Effector memory CD4-positive, alpha-beta T cell (primary cell): ENCODE results near the gene MBD3.

Experiments
- DNase-seq, 3 donors: peaks; one replicate each; pipeline ENCODE4 v3.0.0-alpha.2; 2020
- H3K27ac ChIP-seq: 2 replicates; pipeline ENCODE4 v1.7.0; 2013; ENCODE audit warnings: mild to moderate bottlenecking, low read length, moderate library complexity; ENCODE audit not compliant: insufficient read depth, poor library complexity, severe bottlenecking
- H3K27me3 ChIP-seq: replicated peaks from 2 replicates; pipeline ENCODE4 v1.7.0; 2013; ENCODE audit warnings: mild to moderate bottlenecking, low read length; ENCODE audit not compliant: insufficient read depth, control insufficient read depth, poor library complexity, severe bottlenecking
- H3K36me3 ChIP-seq: 2 replicates; pipeline ENCODE4 v1.7.0; 2013; ENCODE audit warnings: mild to moderate bottlenecking, low read length, moderate library complexity; ENCODE audit not compliant: control insufficient read depth, insufficient read depth
- H3K4me1 ChIP-seq: 2 replicates; pipeline ENCODE4 v1.7.0; 2013; ENCODE audit warnings: low read length, mild to moderate bottlenecking; ENCODE audit not compliant: control insufficient read depth, insufficient read depth, poor library complexity, severe bottlenecking
- H3K4me3 ChIP-seq: 2 replicates; pipeline ENCODE4 v1.7.0; 2013; ENCODE audit warnings: low read length, low read depth, mild to moderate bottlenecking; ENCODE audit not compliant: insufficient read depth, poor library complexity, severe bottlenecking
- H3K9me3 ChIP-seq: 2 replicates; pipeline ENCODE4 v1.7.0; 2013; ENCODE audit warnings: mild to moderate bottlenecking, low read length, moderate library complexity; ENCODE audit not compliant: control insufficient read depth

MBD3 gene

DNA sequence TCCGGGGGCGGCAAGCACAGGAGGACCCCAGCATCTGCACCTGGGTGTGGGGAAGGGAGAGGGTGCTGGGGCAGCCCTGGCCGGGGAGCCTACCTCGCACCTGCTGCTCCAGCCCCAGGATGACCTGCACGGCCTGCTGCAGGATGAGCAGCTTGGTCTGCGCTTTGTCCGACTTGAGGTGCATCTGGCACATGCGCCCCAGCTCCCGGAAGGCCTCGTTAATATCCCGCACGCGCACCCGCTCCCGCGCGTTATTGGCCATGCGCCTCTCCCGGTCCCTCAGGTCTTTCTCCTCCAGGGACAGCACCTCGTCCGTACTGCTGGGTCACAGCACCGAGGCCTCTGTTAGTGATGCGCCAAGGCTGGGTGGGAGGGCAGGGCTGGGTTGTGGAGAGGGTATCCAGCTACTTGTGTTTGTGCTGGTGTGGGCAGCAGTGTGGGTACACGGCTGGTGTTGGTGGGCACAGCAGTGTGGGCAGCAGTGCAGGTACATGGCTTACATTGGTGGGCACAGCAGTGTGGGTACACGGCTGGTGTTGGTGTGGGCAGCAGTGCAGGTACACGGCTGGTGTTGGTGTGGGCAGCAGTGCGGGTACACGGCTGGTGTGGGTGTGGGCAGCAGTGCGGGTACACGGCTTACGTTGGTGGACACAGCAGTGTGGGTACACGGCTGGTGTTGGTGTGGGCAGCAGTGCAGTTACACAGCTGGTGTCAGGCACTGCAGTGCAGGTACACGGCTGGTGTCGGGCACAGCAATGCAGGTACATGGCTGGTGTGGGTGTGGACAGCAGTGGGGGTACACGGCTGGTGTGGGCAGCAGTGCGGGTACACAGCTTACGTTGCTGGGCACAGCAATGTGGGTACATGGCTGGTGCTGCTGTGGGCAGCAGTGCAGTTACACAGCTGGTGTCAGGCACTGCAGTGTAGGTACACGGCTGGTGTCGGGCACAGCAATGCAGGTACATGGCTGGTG is 19.7 kb upstream of the MBD3 start:
- H3K4me1 ChIP-seq = peaks cover 23% of the 10 kb centered on the region
- DNase-seq = no peak
- H3K27me3 ChIP-seq = no peaks in the 10 kb centered on the region
- H3K4me3 ChIP-seq = no peak overlapping the region
- H3K36me3 ChIP-seq = peaks cover 33% of the 10 kb centered on the region
- H3K9me3 ChIP-seq = no peaks in the 10 kb centered on the region
- H3K27ac ChIP-seq = no peak overlapping the region

DNA sequence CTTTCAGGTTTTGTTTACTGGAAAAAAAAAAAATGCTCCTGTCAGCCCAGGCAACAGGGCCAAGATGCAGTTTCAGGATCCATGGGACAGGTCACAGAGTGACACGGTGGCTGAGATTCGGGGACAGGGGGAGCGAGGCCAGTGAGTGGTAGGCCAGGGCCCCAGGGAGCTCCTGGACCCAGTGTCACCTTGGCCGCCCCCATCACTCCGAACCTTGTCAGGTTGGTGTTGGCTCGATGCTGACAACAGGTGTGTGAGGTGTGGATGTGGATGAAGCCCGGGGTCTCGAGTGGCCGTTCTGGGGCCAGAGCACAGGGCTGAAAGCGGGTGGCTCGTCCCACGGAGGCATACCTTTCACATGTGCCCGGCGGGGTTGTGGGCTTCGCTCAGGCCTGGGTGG is 18.7 kb upstream of the MBD3 start:
- Histone ChIP-seq H3K36me3 (peaks cover 33% of the 10 kb centered on the region), H3K27me3 (no peaks in the 10 kb centered on the region), H3K4me1 (peaks cover 23% of the 10 kb centered on the region), H3K4me3 (no peak overlapping the region), H3K9me3 (no peaks in the 10 kb centered on the region), H3K27ac (no peak overlapping the region)
- no peak for DNase-seq

DNA sequence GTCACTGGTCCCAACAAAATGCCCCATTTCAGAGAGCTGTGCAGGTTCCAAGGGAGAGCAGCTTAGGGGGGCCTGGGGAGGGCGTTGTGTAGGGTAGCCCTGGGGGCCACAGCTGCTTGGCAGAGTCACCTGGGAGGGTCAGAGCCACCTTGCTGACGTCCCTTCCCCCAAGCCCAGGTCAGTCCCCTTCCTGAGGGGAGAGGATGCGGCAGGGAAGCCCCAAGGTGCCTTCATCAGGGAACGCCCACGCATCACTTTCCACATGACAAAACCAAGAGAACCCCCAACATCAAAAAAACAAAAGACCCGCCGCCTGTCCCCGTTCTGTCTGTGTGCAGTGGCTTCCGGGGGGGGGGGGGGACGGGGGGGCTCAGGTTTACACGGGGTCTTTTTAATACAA is 17.9 kb upstream of the MBD3 start:
- Histone ChIP-seq H3K27ac (peak overlapping the region; percentile 9), H3K4me1 (peaks cover 29% of the 10 kb centered on the region), H3K9me3 (no peaks in the 10 kb centered on the region), H3K36me3 (peaks cover 28% of the 10 kb centered on the region), H3K27me3 (no peaks in the 10 kb centered on the region), H3K4me3 (no peak overlapping the region)
- DNase-seq = no peak

DNA sequence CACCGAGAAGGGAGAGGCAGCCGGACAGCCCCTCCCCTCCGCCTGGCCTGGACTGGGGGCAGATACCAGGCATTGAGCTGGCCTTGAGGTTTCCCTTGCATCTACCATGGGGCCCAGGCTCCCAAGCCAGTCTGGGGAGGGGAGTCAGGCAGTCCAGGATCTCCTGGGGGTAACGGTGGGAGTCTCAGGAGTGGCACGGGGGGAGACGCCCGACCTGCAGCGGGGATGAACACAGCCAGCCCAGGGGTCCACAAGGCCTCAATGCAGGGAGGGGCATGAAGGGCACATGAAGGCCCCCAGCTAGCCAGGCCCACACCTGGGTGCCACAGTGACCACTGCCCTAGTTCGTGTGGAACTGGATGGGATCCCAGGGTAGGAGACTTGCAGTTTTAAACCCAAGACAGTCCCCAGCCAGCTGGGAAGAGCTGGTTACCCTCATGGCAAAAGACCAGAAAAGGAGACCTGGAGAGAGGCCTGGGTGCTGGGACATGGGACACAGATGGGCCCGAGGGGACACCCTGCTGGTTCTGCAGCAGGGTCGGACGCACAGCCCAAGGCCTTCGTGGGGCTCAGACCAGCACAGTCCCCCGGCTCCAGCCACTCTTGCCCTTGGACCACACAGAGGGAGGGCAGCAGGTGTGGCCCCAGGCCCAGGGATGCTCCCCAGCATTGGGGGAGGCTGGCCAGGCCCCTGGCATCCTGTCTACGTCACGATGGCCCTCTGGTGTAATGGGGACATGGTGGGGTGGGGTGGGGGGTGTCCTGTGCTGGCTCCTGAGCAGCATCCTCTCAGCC is 17.2 kb upstream of the MBD3 start:
- peaks cover 22% of the 10 kb centered on the region for H3K36me3 ChIP-seq
- peak overlapping the region; percentile 60 for H3K27ac ChIP-seq

DNA sequence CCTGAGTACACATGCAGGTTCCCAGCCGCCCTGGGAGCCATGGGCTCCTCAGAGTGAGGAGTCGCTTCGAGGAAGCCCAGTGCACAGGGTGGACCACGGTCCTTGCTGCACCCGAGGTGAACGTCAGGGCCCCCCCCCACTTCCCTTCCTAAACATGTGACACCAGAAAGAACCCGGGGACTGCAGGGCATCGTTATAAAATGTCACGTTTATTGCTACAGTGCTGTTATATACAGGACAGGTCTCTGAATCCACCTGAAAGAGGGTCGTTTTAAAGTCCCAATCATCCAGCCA is 16.4 kb upstream of the MBD3 start:
- H3K4me3 ChIP-seq = peak overlapping the region; percentile 45
- H3K4me1 ChIP-seq = peaks cover 38% of the 10 kb centered on the region
- peak overlapping the region; percentile 60 for H3K27ac ChIP-seq

More for the DNA sequence above, 17.2 kb upstream of the MBD3 start:
- Histone ChIP-seq H3K4me3 (no peak overlapping the region), H3K9me3 (no peaks in the 10 kb centered on the region), H3K27me3 (no peaks in the 10 kb centered on the region), H3K4me1 (peaks cover 31% of the 10 kb centered on the region)
- no peak for DNase-seq

DNA sequence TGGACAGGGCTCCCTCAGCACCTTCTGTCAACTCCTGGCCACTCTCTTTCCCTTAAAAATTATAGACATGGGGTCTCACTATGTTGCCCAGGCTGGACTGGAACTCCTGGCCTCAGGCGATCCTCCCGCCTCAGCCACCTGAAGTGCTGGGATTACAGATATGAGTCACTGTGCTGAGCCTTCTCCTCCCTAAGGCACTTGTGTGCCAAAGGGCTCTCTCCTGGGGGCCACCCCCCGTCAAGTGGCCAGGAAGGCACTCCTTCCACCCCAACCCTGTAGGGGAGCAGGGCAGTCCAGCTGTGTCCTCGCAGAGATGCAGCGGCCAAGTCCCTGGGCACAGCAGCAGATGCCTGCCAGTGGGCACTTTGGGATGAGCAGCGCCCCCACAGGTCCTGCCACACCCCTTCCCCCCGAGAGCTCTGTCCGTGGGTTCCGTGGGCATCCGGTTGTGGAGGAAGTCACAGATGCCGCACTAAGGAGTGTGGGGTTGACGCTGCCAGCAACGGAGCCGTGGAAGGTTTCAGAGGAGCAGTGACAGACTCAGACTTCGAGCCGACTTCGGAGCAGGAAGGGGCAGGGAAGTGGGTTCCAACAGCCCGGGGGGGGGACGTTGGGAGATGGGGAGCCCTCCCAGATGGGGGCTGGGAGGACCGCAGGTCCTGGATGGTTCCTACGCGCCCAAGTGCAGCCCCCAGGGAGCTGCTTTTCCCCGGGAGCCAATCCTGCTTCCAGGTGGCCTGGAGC is 15.9 kb upstream of the MBD3 start:
- Histone ChIP-seq H3K4me1 (peaks cover 43% of the 10 kb centered on the region), H3K36me3 (peaks cover 10% of the 10 kb centered on the region), H3K4me3 (peak overlapping the region; percentile 45), H3K27ac (peak overlapping the region; percentile 60), H3K27me3 (no peaks in the 10 kb centered on the region), H3K9me3 (no peaks in the 10 kb centered on the region)
- DNase-seq = no peak

More for the DNA sequence above, 16.4 kb upstream of the MBD3 start:
- DNase-seq = peak in 1 of 3 donors; percentile 17
- H3K36me3 ChIP-seq = peaks cover 14% of the 10 kb centered on the region
- H3K27me3 ChIP-seq = no peaks in the 10 kb centered on the region
- H3K9me3 ChIP-seq = no peaks in the 10 kb centered on the region

DNA sequence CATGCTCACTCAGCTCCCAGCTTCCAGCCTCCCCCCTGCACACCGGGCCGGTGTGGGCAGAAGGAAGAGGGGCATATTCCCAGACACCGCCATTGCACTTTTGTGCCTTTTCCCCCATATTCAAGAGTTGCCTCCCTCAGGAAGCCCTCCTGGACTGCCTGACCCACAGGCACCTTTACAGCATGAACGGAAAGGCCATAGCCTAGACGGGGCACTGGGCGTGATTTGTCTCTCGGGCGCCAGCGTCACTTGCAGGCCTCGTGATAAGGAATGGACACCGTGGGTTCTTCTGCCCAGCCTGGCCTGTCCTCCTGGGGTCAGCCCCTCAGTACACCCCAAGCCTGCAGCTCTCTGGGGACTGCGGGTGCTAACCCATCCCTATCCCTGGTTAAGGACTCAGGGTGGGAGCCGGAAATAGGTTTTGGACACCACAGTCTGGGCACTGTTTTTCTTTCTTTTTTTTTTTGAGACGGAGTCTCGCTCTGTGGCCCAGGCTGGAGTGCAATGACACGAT is 13.5 kb upstream of the MBD3 start:
- H3K27me3 ChIP-seq = no peaks in the 10 kb centered on the region
- no peaks in the 10 kb centered on the region for H3K36me3 ChIP-seq
- H3K4me1 ChIP-seq = peaks cover 44% of the 10 kb centered on the region
- H3K4me3 ChIP-seq = peak overlapping the region; percentile 93
- no peaks in the 10 kb centered on the region for H3K9me3 ChIP-seq
- peak overlapping the region; percentile 90 for H3K27ac ChIP-seq
- DNase-seq = no peak

DNA sequence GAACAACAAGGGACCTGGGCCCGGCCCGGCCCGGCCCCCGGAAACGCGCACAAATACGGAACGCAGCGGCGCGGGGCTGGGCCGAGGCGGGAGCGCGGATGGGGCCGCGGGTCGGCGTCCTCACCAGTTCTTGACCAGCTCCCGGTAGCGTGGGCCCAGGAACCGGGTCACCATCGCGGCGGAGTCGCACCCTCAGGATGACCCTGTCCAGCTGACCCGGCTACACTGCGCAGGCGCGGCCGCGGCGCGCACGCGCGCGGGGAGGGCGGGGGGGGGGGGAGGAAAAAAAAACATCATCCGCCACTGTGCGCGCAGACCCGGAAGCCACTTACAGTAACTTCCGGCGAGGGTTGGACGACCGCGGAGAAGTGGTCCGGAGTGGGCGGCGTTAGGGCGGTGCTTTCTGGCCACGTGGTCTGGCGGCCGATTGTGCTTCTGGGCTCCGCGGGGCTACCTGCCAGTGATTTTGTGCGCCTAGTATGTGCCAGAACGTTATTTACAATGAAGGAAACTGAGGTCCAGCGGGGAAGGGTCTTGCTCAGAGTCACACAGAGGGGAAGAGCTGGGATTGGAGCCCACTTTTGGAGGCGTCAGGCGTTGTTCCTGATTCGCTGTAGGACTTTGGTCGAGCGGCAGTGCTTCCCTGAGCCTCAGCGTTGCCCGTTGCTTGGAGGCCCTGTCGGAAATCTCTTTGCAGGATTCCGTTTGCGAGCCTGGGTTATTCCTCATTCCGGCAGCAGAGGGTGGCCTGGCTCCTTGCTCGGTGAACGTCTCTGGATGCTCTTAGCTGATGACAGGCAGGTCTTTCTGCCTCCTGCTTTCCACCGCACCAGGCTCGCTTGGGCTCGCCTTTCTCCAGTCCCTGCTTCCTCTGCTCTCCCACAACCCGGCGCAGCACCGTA is 12.8 kb upstream of the MBD3 start, which contains the start of gene UQCR11:
TSS of gene UQCR11 (minus strand) at position 227 of the 902 bp plus-strand sequence. CDS start at position 174, 53 bp downstream.
- H3K4me3 ChIP-seq = peak within 1 kb of the TSS; percentile 93
- H3K4me1 ChIP-seq = peaks cover 41% of the 10 kb centered on the region
- H3K27ac ChIP-seq = peak within 1 kb of the TSS; percentile 90
- no peaks in the 10 kb centered on the region for H3K9me3 ChIP-seq
- H3K27me3 ChIP-seq = no peaks in the 10 kb centered on the region
- H3K36me3 ChIP-seq = no peaks in the 10 kb centered on the region
- peak; percentile 84 to 90 (median 86) for DNase-seq
